Posterior vena cava (tissue), 2 donors: ENCODE measurements around the gene STYXL1. TPM values are rescaled to one million over a fixed set of nuclear protein-coding genes. Genes with fewer than 3 reads are reported as not detected.
"Not testable (repeated sequence)": the region's sequence is repeated elsewhere in the genome, so short reads cannot be mapped to it uniquely, and the experiment has no call there.

Experiments used
- DNase-seq: peaks from one replicate; pipeline ENCODE4 v3.0.0-alpha.2; 2020; ENCODE audit warnings: low spot score
- intact Hi-C, 2 donors: fragments of 100-400 bp; cut with DNase I; formaldehyde crosslinking; loops; one replicate each; pipeline versions ENCODE4 v1.14.1 to v1.14.2; 2022 to 2023
- total RNA-seq, 2 donors: library from RNA; stranded (reverse); fragmentation: NEBNext Ultra II Directional; extraction: Animal tissue kit (Norgen Biotek cat#: 25700); gene quantifications; one replicate each; pipeline ENCODE4 v1.2.1, GENCODE V29; 2021
- donor health status: DM: yes; HTN: yes; CAD: no.
- donor health status: DM: yes; HTN: yes; CAD: no.

The STYXL1 gene
- total RNA-seq, 2 donors from 2014 or later = 4.8 to 22.6 TPM

GRCh38 chr7:76069238-76069638 lies 21.4 kb upstream of the STYXL1 start:
- no peak for DNase-seq
- intact Hi-C loops = no loop called here

- intact Hi-C loops = no loop called here
- peak; percentile 35 for DNase-seq
Measured at GRCh38 chr7:76066716-76067503, 19.1 kb upstream of the STYXL1 start.

- intact Hi-C loops = no loop called here
- DNase-seq = peak; percentile 76
Measured at GRCh38 chr7:76065016-76065612, 17.3 kb upstream of the STYXL1 start.

- intact Hi-C loops = no loop called here
- peak; percentile 58 for DNase-seq
Measured at GRCh38 chr7:76064208-76064970, 16.6 kb upstream of the STYXL1 start.

GRCh38 chr7:76063525-76063924 lies 15.7 kb upstream of the STYXL1 start:
- intact Hi-C loops = no loop called here
- DNase-seq = no peak

GRCh38 chr7:76063114-76063513 lies 15.3 kb upstream of the STYXL1 start:
- intact Hi-C loops = no loop called here
- DNase-seq = no peak

GRCh38 chr7:76062254-76062653 lies 14.5 kb upstream of the STYXL1 start:
- intact Hi-C loops = no loop called here
- no peak for DNase-seq

- intact Hi-C loops = no loop called here
Measured at GRCh38 chr7:76060842-76061241, 13.0 kb upstream of the STYXL1 start.

GRCh38 chr7:76058745-76059144 lies 10.9 kb upstream of the STYXL1 start:
- intact Hi-C loops, DNase-seq: not testable (repeated sequence)

More at GRCh38 chr7:76060842-76061241, 13.0 kb upstream of the STYXL1 start:
- no peak for DNase-seq

GRCh38 chr7:76057813-76058145 lies 10.0 kb upstream of the STYXL1 start:
- intact Hi-C loops = no loop called here
- DNase-seq = no peak

- intact Hi-C loops = no loop called here
- no peak for DNase-seq
Measured at GRCh38 chr7:76057103-76057812, 9.5 kb upstream of the STYXL1 start.

GRCh38 chr7:76056241-76056640 lies 8.4 kb upstream of the STYXL1 start:
- intact Hi-C loops = no loop called here
- no peak for DNase-seq

GRCh38 chr7:76054123-76055120 lies 6.6 kb upstream of the STYXL1 start:
- intact Hi-C loops = no loop called here
- no peak for DNase-seq

- intact Hi-C loops = no loop called here
- no peak for DNase-seq
Measured at GRCh38 chr7:76053461-76053860, 5.7 kb upstream of the STYXL1 start.

- intact Hi-C loops, DNase-seq: not testable (repeated sequence)
Measured at GRCh38 chr7:76052681-76053080, 4.9 kb upstream of the STYXL1 start.

GRCh38 chr7:76051840-76052239 lies 4.0 kb upstream of the STYXL1 start:
- DNase-seq = no peak
- intact Hi-C loops = no loop called here

GRCh38 chr7:76050545-76050944 lies 2.7 kb upstream of the STYXL1 start:
- intact Hi-C loops = no loop called here

GRCh38 chr7:76049295-76049694 lies 1.5 kb upstream of the STYXL1 start:
- no peak for DNase-seq
- intact Hi-C loops = no loop called here

More at GRCh38 chr7:76050545-76050944, 2.7 kb upstream of the STYXL1 start:
- DNase-seq = no peak

GRCh38 chr7:76048668-76048988 lies 828 bp upstream of the STYXL1 start:
- intact Hi-C loops = no loop called here
- no peak for DNase-seq
